UCSD-AML1 (cell line): ENCODE results near the gene ENAM.
A peak's percentile ranks its signal among the peaks of the same experiment; 100 is the strongest.
"Not testable (repeated sequence)": the region's sequence is repeated elsewhere in the genome, so short reads cannot be mapped to it uniquely, and the experiment has no call there.

Experiments
- DNase-seq: peaks from one replicate; lab custom pipeline; 2025; ENCODE audit not compliant: unreplicated experiment; lab: John Stamatoyannopoulos, UW

The ENAM gene

DNA sequence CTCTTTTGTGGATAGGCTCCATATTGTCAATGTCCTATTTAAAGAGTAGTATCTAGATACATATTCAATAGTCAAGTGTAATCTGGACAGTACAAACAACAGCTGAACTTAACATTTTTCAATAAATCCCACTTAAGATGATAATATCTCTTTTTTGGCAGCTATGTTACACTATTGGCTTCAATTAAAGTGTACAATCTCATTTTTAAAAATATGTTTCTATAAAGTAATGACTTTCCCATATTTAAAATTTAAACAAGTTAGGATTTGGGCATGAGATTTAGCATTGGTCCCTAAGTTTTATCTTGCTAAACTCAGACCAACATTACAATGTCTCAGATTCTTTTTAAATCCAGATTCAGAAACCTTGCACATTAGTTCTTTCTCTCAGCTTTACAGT is 45.6 kb downstream of the ENAM start:
- no peak for DNase-seq

DNA sequence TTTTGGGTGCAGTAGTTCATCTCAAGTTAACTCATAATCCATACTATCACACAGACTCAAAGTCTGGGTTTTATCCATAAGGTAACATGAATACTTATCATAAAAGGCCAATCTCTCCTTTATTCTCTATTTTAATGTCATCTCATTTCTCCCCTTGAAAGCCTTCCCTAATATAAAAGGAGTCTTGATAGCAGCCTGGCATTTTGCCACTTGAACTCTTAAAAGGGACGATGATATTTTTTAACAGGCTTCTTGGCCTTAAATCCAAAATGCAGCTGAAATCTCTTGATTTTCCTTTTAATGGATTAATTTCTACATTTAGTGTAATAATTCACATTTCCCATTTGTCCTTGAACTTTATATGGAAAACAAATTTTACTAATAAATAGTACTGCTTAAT is 46.2 kb downstream of the ENAM start:
- no peak for DNase-seq

DNA sequence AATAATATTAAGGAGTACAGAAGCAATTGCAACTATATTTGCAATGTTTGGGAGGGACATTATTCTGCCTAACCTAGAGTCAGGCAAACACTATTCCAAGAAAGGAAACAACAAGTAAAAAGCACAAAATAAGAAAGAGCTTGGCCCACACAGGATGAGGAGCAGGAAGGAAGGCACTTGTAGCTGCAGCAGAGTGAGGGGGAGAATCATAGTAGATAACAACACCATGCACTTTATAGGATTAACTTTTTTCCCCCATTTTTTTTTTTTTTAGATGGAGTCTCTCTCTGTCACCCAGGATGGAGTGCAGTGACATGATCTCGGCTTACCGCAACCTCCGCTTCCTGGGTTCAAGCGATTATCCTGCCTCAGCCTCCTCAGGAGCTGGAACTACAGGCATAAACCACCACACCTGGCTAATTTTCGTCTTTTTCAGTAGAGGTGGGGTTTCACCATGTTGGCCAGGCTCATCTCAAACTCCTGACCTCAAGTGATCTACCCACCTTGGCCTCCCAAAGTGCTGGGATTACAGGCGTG is 48.1 kb downstream of the ENAM start:
- DNase-seq, result no peak

DNA sequence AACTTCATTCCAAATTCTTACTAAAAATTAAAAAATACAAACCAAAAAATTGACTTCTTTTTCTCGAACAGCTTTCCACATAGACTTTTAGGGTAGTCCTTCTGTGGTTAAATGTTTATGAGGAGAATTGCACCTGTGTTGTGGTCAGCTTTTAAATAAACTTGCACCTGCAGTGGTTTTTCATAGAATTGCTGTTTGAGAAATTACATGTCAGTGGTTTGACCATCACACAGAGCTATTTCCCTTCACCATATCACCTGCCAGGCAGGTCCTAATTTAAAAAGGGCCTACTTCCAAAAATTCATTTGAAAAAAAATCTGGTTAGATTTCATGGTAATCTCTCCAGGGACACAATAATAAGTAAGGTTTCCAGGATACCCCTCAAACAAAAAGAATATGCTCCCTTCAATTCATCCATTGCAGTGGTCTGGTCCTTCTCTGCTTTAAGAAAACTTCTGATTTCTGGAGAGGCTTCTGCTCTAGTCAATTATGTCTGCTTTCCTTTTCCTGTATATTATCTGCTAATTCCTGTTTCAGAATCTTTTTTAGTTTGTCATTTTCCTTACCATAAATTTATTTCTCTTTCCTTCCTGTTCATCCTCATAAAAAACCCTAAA is 49.9 kb downstream of the ENAM start:
- no peak for DNase-seq

DNA sequence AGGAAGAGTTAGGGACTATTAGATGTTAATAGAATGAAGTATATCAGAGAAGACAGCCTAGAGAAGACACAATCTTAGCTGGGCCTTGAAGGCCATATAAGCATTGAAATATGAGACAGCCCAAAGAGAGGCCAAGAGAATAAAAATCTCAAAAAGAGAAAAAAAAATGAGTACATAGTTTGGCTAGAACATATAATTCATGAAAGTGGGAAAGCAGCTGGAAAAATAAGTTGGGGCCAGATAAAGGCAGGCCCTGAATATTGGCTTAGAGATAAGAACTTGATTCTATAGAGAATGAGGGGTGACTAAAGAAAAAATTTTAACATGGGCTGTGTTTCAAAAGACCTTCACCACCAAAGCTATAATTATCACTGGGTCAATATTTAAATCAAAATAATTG is 52.4 kb downstream of the ENAM start:
- no peak for DNase-seq

DNA sequence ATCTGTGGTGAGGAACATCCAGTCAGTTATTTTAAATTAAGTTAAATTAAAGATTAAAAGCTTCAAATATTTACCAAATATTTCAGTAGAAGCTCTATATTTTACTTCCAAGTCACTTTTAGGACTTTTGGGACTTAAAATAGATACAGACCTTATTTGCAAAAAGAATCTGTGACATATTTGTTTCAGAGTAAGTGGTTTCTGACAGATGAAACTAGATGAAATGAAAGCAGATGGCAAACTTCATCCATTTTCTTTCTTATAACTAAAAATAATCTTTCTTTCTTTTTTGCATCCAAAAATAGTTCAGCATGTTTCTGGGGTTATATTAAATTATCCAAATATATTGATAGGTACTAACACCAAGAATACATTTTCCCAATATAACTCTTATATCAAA is 53.2 kb downstream of the ENAM start:
- no peak for DNase-seq

DNA sequence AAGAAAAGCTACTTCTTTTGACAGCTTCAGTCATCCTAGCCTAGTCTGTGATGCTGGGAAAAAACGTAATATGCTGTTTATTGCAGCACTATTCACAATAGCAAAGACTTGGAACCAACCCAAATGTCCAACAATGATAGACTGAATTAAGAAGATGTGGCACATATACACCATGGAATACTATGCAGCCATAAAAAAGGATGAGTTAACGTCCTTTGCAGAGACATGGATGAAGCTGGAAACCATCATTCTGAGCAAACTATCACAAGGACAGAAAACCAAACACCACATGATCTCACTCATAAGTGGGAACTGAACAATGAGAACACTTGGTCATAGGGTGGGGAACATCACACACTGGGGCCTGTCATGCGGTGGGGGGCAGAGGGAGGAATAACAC is 53.6 kb downstream of the ENAM start:
- DNase-seq, result not testable (repeated sequence)

DNA sequence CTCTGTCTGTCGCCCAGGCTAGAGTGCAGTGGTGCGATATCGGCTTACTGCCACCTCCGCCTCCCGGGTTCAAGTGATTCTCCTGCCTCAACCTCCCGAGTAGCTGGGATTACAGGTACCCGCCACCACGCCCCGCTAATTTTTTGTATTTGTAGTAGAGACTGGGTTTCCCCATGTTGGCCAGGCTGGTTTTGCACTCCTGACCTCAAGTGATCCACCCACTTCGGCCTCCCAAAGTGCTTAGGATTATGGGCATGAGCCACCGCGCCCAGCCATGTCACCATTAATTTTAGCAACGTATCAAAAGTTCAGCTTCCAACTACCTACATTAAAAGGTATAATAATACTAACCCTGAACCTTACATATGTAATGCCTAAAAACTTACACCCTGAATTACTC is 58.8 kb downstream of the ENAM start:
- no peak for DNase-seq

DNA sequence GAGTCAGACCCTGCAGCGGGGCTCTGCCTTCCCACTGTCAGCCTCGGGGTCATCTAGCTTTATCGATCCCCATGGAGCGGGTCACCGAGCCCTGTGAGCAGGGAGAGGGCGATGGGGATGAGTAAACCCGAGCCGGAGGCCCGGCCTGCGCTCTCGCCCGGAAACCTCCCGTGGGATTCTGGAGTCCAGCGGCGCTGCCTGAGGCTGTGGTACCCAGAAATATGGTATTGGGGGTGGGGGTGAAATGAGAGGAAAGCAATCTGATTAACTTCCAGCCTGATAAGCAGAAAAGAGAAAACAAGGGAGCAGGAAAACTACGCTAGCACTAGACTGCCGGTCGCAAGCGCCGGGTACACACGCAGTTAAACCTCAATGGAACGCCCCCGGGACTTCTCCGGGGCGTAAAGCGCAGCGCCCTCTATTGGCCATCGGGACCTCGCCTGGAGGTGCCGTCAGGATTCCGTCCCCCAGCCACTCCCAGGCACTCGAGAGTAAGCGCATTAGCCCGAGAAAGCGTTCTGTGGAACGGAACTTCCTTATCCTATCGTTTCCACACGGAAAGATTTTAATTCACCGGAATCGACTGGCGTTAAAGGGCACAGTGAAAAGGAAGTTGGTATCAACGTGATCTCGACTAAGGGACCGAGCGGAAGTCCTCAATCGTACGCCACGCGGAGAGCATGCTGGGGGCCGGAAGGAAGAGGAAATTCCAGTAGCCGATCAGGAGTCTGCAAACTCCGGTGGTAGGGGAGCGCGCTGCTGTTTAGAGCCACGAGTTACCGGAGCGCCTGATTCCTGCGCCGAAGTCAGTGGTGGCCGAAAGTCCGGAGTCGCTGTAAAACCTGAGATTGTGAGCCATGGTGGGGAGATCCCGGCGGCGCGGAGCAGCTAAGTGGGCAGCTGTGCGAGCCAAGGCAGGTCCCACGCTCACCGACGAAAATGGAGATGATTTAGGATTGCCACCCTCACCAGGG is 59.6 kb downstream of the ENAM start, which contains the start of gene UTP3:
UTP3 (plus strand) TSS at position 712 of the 974 bp plus-strand sequence; CDS start at position 858, 146 bp downstream.
- DNase-seq, result peak; percentile 95

DNA sequence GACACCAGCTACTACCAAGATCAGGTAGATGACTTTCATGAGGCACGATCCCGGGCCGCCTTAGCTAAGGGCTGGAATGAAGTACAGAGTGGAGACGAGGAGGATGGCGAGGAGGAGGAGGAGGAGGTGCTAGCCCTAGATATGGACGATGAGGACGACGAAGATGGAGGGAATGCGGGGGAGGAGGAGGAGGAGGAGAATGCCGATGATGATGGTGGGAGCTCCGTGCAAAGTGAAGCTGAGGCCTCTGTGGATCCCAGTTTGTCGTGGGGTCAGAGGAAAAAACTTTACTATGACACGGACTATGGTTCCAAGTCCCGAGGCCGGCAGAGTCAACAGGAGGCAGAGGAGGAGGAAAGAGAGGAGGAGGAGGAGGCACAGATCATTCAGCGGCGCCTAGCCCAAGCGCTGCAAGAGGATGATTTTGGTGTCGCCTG is 60.3 kb downstream of the ENAM start:
- no peak for DNase-seq

DNA sequence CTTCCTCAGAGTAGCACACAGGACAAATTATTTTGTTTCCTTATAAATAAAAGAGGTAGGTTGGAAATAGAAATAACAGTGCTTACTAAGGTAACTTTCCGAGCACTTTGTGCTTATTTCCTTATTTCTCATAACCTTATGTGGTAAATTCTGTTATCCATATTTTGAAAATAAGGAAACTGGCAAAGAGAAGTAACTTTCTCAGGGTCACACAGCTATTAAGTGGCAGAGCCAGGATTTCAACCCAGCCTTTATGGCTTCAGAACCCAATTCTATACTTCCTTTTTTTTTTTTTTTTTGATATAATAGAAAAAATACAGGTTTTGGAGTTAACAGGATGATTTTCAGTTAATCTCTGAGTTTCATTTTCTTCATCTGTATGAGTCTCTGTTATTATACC is 63.1 kb downstream of the ENAM start:
- DNase-seq, result no peak

DNA sequence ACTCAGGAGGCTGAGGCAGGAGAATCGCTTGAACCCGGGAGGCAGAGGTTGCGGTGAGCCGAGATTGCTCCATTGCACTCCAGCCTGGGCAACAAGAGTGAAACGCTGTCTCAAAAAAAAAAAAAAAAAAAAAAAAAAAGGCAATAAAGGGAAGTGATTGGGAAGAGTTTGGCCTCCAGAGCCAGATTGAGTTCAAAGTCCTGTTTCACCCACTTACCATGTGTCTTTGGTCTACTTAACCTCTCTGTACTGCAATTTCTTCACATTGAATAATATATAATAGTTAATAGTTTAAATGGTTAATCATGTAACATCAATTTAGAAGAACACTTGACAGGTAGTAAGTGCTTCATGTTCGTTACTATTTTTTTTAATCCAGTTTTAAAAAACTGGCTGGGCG is 66.1 kb downstream of the ENAM start:
- not testable (repeated sequence) for DNase-seq
